ENCODE measurements around the gene IGFBP3.

DNA sequence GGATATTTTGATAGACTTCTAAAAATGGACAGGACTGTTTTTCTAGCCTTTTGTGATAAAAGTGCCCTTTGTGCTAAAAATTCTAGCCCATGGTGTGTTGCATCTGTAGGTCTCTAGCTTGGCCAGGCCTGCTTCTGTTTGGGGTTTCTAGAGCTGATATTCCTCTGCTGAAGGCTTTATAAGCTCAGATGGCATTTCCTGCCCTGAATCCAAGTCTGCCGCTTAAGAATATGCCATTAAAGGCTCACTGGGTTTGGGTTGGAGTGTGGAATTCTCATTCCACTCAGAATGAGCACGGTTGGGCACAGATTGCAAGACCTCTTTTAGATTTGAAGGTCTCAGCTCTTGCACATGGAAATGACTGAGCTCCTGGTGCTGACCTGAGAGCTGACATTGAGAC lies 49.4 kb upstream of the IGFBP3 start:
- TF ChIP-seq, protein P1, sequence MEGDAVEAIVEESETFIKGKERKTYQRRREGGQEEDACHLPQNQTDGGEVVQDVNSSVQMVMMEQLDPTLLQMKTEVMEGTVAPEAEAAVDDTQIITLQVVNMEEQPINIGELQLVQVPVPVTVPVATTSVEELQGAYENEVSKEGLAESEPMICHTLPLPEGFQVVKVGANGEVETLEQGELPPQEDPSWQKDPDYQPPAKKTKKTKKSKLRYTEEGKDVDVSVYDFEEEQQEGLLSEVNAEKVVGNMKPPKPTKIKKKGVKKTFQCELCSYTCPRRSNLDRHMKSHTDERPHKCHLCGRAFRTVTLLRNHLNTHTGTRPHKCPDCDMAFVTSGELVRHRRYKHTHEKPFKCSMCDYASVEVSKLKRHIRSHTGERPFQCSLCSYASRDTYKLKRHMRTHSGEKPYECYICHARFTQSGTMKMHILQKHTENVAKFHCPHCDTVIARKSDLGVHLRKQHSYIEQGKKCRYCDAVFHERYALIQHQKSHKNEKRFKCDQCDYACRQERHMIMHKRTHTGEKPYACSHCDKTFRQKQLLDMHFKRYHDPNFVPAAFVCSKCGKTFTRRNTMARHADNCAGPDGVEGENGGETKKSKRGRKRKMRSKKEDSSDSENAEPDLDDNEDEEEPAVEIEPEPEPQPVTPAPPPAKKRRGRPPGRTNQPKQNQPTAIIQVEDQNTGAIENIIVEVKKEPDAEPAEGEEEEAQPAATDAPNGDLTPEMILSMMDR (IDR thresholded peaks at IDR 0.05; ENCODE audit: poor library complexity) = no peak
- no peak for TF ChIP-seq EZH2 (IDR thresholded peaks at IDR 0.05; ENCODE audit: borderline replicate concordance)
